ENCODE results near the gene SLC25A1. TPM values are rescaled to one million over a fixed set of nuclear protein-coding genes. Genes with fewer than 3 reads are reported as not detected.

The SLC25A1 gene
- total and polyA plus RNA-seq, 2 of the 8 experiments (the other 6 are each of a cell fraction or from before 2014, with no cell fraction given), result 110 to 148 TPM

DNA sequence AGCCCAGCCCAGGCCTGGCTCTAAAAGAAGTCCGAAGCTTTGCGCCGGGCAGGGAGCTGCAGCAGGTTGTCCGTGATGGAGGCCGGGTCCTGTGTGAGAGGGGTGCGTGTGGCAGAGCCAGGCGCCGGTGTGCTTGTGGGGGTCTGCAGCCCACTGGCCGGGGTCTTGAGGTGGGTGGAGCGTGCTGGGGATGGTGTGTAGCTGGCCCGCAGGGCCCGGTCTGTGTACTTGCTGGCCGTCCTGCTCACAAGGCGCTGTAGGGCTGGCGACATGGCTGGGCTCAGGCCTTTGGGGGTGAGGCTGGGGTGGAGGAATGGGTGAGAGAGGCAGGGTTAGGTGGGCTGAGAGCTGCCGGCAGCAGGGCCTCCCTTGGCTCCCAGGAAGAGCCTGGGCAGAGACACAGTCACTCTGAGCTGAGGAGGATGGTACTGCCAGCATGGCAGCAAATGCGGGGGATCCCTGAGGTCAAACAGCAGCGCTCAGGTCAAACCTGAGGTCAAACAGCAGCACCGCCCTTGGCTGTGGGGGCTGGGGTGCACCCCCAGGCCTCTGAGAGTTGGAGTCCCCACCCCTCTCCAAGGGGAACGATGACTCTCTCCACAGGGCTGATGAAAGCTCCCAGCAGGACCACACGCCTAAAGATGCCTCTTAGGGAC, 44.2 kb downstream of the SLC25A1 start (continued):
- TF ChIP-seq HDAC2 (IDR thresholded peaks at IDR 0.05; ENCODE audit: borderline replicate concordance in 1 of 2, low read depth in 2 of 2, low read length in 2 of 2) (no peak), JUND (IDR thresholded peaks at IDR 0.05; ENCODE audit: low read length) (no peak), SUZ12 (IDR thresholded peaks at IDR 0.05; ENCODE audit: low read length) (no peak), TAF7 (optimal IDR thresholded peaks at IDR 0.05; ENCODE audit: borderline replicate concordance, low read depth, low read length) (no peak), SP4 (IDR thresholded peaks at IDR 0.05; ENCODE audit: low read length) (no peak), KDM4A (IDR thresholded peaks at IDR 0.05; ENCODE audit: low read depth, low read length, severe bottlenecking) (no peak), PHF8 (conservative IDR thresholded peaks at IDR 0.05; ENCODE audit: low read depth, low read length) (no peak)
- TF ChIP-seq, protein P1, sequence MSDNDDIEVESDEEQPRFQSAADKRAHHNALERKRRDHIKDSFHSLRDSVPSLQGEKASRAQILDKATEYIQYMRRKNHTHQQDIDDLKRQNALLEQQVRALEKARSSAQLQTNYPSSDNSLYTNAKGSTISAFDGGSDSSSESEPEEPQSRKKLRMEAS (IDR thresholded peaks at IDR 0.05), result no peak

Data from H1 (cell line).